Mammary epithelial cell (primary cell): ENCODE measurements around the gene HAPLN3.

Experiments
- EZH2 ChIP-seq: IDR thresholded peaks from 2 replicates; pipeline ENCODE4 v1.6.1; 2012; ENCODE audit warnings: low read length, inconsistent platforms, borderline replicate concordance
- TF ChIP-seq, protein P1 (sequence below), 2 donors: IDR thresholded peaks in 1 of 2; conservative IDR thresholded peaks in 1 of 2; 2 replicates each; pipeline ENCODE4 v1.5.1; 2011 to 2012; ENCODE audit warnings: inconsistent platforms in 2 of 2, low read length in 2 of 2, mild to moderate bottlenecking in 2 of 2, control low read depth in 1 of 2, low read depth in 1 of 2; ENCODE audit not compliant: insufficient read depth in 1 of 2; ENCODE audit errors: extremely low read depth in 1 of 2

DNA sequence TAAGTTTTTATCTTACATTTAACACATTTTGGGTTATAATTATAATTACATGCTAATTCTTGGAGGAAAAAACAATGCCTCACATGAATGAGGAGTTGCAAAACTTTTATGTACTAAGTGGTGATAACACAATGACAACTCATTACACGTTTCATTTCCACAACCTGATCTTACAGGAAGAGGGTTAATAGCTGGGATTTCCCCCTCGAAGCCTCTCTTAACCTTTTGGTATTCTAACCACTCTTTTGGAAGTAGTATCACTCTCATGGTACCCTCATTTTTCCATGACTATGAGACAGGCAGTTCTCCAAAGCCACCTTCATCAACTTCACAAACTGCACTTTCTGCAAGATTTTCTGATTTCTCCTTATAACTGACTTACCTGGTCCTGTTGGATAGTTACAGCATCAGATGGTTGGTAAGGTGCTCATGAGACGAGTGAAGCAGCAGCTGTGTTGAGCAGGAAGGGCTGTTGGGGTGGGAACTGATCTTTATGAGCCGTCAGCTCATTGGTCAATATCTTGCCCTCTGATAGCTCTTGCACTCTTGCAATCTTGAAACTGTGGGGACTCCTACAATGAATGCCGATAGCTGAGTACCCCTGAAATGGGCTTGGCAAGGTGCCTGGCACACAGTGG, 50.5 kb downstream of the HAPLN3 start:
- TF ChIP-seq, protein P1, sequence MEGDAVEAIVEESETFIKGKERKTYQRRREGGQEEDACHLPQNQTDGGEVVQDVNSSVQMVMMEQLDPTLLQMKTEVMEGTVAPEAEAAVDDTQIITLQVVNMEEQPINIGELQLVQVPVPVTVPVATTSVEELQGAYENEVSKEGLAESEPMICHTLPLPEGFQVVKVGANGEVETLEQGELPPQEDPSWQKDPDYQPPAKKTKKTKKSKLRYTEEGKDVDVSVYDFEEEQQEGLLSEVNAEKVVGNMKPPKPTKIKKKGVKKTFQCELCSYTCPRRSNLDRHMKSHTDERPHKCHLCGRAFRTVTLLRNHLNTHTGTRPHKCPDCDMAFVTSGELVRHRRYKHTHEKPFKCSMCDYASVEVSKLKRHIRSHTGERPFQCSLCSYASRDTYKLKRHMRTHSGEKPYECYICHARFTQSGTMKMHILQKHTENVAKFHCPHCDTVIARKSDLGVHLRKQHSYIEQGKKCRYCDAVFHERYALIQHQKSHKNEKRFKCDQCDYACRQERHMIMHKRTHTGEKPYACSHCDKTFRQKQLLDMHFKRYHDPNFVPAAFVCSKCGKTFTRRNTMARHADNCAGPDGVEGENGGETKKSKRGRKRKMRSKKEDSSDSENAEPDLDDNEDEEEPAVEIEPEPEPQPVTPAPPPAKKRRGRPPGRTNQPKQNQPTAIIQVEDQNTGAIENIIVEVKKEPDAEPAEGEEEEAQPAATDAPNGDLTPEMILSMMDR (conservative IDR thresholded peaks at IDR 0.05 in 1 of 2, IDR thresholded peaks at IDR 0.05 in 1 of 2; ENCODE audit: extremely low read depth in 1 of 2, insufficient read depth in 1 of 2, low read depth in 1 of 2, low read length in 2 of 2), result no peak
- no peak for TF ChIP-seq EZH2
